GM12801 (cell line): Measurements from ENCODE around the gene LGR4.

Source experiments
- CTCF ChIP-seq: IDR thresholded peaks from one replicate; pipeline ENCODE4 v1.5.1; 2011; ENCODE audit warnings: control low read depth; ENCODE audit not compliant: insufficient read length; ENCODE audit errors: extremely low read depth

The LGR4 gene

GRCh38 chr11:27363576-27364117 is 108.9 kb downstream of the LGR4 start:
- TF ChIP-seq CTCF: no peak

GRCh38 chr11:27362749-27363575 is 109.6 kb downstream of the LGR4 start, which contains the start of gene CCDC34:
TSS of gene CCDC34 (minus strand) at chr11:27363215. CDS start at chr11:27363194, 21 bp downstream.
- no peak for TF ChIP-seq CTCF

GRCh38 chr11:27361649-27362431 is 110.8 kb downstream of the LGR4 start:
- no peak for TF ChIP-seq CTCF

- TF ChIP-seq CTCF: no peak
These were observed 114.3 kb downstream of the LGR4 start for GRCh38 chr11:27358296-27358695.

GRCh38 chr11:27357250-27357649 is 115.3 kb downstream of the LGR4 start:
- TF ChIP-seq CTCF: no peak

- TF ChIP-seq CTCF: no peak
These were observed 115.9 kb downstream of the LGR4 start for GRCh38 chr11:27356624-27357222.

- TF ChIP-seq CTCF: no peak
These were observed 117.0 kb downstream of the LGR4 start for GRCh38 chr11:27355575-27356104.
